Liver (tissue), 9 donors: ENCODE data around the gene CDK5RAP2. TPM values are rescaled to one million over a fixed set of nuclear protein-coding genes. Genes with fewer than 3 reads are reported as not detected.

Experiments used
- DNase-seq: peaks from one replicate; pipeline ENCODE4 v3.0.0-alpha.2; 2017; ENCODE audit warnings: low spot score
- H3K27ac ChIP-seq, 2 donors: one replicate each; pipeline ENCODE4 v1.7.0; 2013; ENCODE audit warnings: inconsistent platforms in 2 of 2, low read length in 2 of 2, control low read depth in 1 of 2, low read depth in 1 of 2, mild to moderate bottlenecking in 1 of 2
- H3K27me3 ChIP-seq, 4 donors: one replicate each; pipeline versions ENCODE4 v1.6.1 to v1.7.0; 2013; ENCODE audit warnings: low read length in 3 of 4, inconsistent platforms in 1 of 4, mild to moderate bottlenecking in 1 of 4, moderate library complexity in 1 of 4; ENCODE audit not compliant: control insufficient read depth in 4 of 4, insufficient read depth in 4 of 4
- H3K36me3 ChIP-seq, 4 donors: one replicate each; pipeline versions ENCODE4 v1.6.1 to v1.7.0; 2013; ENCODE audit warnings: low read length in 3 of 4, mild to moderate bottlenecking in 3 of 4, low read depth in 1 of 4, moderate library complexity in 1 of 4; ENCODE audit not compliant: control insufficient read depth in 4 of 4, insufficient read depth in 3 of 4
- H3K4me1 ChIP-seq, 4 donors: one replicate each; pipeline versions ENCODE4 v1.6.1 to v1.7.0; 2013; ENCODE audit warnings: low read length in 3 of 4, mild to moderate bottlenecking in 3 of 4, moderate library complexity in 1 of 4; ENCODE audit not compliant: control insufficient read depth in 4 of 4, insufficient read depth in 4 of 4
- H3K4me3 ChIP-seq, 3 donors: one replicate each; pipeline versions ENCODE4 v1.6.1 to v1.7.0; 2013; ENCODE audit warnings: low read length in 3 of 3, control low read depth in 1 of 3, low read depth in 1 of 3, mild to moderate bottlenecking in 1 of 3
- H3K9ac ChIP-seq, 2 donors: one replicate each; pipeline ENCODE4 v1.7.0; 2013; ENCODE audit warnings: low read length in 2 of 2, mild to moderate bottlenecking in 2 of 2, moderate library complexity in 2 of 2, control low read depth in 1 of 2, low read depth in 1 of 2
- H3K9me3 ChIP-seq, 4 donors: one replicate each; pipeline versions ENCODE4 v1.6.1 to v1.7.0; 2013; ENCODE audit warnings: low read length in 3 of 4; ENCODE audit not compliant: control insufficient read depth in 4 of 4
- CTCF ChIP-seq: fragments of 150-350 bp; IDR thresholded peaks from 2 replicates; pipeline ENCODE4 v1.5.1; 2017; ENCODE audit warnings: improper control_type of control experiment, low read depth, low read length; ENCODE audit not compliant: missing input control
- FOXA1 ChIP-seq: IDR thresholded peaks from 2 replicates; pipeline ENCODE4 v1.6.1; 2016; ENCODE audit warnings: antibody characterized with exemption
- FOXA2 ChIP-seq: IDR thresholded peaks from 2 replicates; pipeline ENCODE4 v1.6.1; 2016; ENCODE audit warnings: antibody characterized with exemption
- GABPA ChIP-seq, 2 donors: IDR thresholded peaks in 1 of 2; conservative IDR thresholded peaks in 1 of 2; 2 replicates each; pipeline ENCODE4 v1.6.1; 2016; ENCODE audit warnings: antibody characterized with exemption in 2 of 2, mild to moderate bottlenecking in 1 of 2, moderate library complexity in 1 of 2
- HNF4A ChIP-seq, 2 donors: conservative IDR thresholded peaks; 2 replicates each; pipeline ENCODE4 v1.6.1; 2016; ENCODE audit warnings: antibody characterized with exemption in 2 of 2, mild to moderate bottlenecking in 2 of 2
- HNF4G ChIP-seq: IDR thresholded peaks from 2 replicates; pipeline ENCODE4 v1.6.1; 2016; ENCODE audit warnings: antibody characterized with exemption
- JUND ChIP-seq, 2 donors: IDR thresholded peaks; 2 replicates each; pipeline ENCODE4 v1.6.1; 2016; ENCODE audit warnings: antibody characterized with exemption in 2 of 2
- NR2F2 ChIP-seq: IDR thresholded peaks from 2 replicates; pipeline ENCODE4 v1.6.1; 2016; ENCODE audit warnings: antibody characterized with exemption
- RAD21 ChIP-seq, 2 donors: IDR thresholded peaks; 2 replicates each; pipeline ENCODE4 v1.6.1; 2016; ENCODE audit warnings: antibody characterized with exemption in 2 of 2, mild to moderate bottlenecking in 2 of 2
- REST ChIP-seq: IDR thresholded peaks from 2 replicates; pipeline ENCODE4 v1.6.1; 2016; ENCODE audit warnings: antibody characterized with exemption, mild to moderate bottlenecking
- TAF1 ChIP-seq: conservative IDR thresholded peaks from 2 replicates; pipeline ENCODE4 v1.6.1; 2016; ENCODE audit warnings: antibody characterized with exemption, mild to moderate bottlenecking
- YY1 ChIP-seq: IDR thresholded peaks from 2 replicates; pipeline ENCODE4 v1.6.1; 2016; ENCODE audit warnings: antibody characterized with exemption, mild to moderate bottlenecking
- ZBTB33 ChIP-seq: IDR thresholded peaks from 2 replicates; pipeline ENCODE4 v1.6.1; 2016; ENCODE audit warnings: antibody characterized with exemption
- WGBS: extraction: QIAGEN DNeasy Blood & Tissue Kit; methylation state at CpG from one replicate; pipeline ENCODE4 v1.1.7; 2013; 5-methylcytosine and 5-hydroxymethylcytosine counted together
- polyA plus RNA-seq, 2 donors: library from polyadenylated mRNA; stranded (reverse) in 1 of 2; unstranded in 1 of 2; fragments of 200-250 nt in 1 of 2; fragments of >200 nt in 1 of 2; fragmentation: Nextera tagmentation in 1 of 2; extraction: Ambion mirVana in 1 of 2; gene quantifications; one replicate each; pipeline versions ENCODE4 v1.2.1 to v1.2.3, GENCODE V29; 2013 to 2015
- total RNA-seq, 2 donors: library from RNA; depleted of rRNA; stranded (reverse); fragments of >200 nt; gene quantifications; one replicate each; pipeline ENCODE4 v1.2.3, GENCODE V29; 2014
- TF ChIP-seq, protein P1 (sequence below): IDR thresholded peaks from 2 replicates; pipeline ENCODE4 v1.6.1; 2016; ENCODE audit warnings: antibody characterized with exemption
- TF ChIP-seq, protein P2 (sequence below): IDR thresholded peaks from 2 replicates; pipeline ENCODE4 v1.6.1; 2016; ENCODE audit warnings: antibody characterized with exemption
- donor health status: healthy.
- donor health status: healthy.
- donor health status: healthy.
- donor health status: healthy.
- donor health status: healthy.

Gene CDK5RAP2
- total and polyA plus RNA-seq, 4 donors, result 11.7 to 38.9 (median 21.7) TPM

GRCh38 chr9:120453792-120454191, 126.2 kb downstream of the CDK5RAP2 start:
- Histone ChIP-seq H3K27ac (no peak overlapping the region), H3K4me1 (no peaks in the 10 kb centered on the region), H3K36me3 (peaks cover 3 to 39% (median 26%) of the 10 kb centered on the region in 4 donors), H3K27me3 (no peaks in the 10 kb centered on the region), H3K9me3 (no peaks in the 10 kb centered on the region), H3K4me3 (no peak overlapping the region), H3K9ac (no peak overlapping the region)
- 95% methylated on average over 4 of the region's 4 CpGs for WGBS
- TF ChIP-seq NR2F2, result no peak
- no peak for TF ChIP-seq HNF4A (conservative IDR thresholded peaks at IDR 0.05)
- DNase-seq, result no peak

GRCh38 chr9:120452631-120453030, 127.3 kb downstream of the CDK5RAP2 start:
- no peak for DNase-seq
- no peak overlapping the region for H3K27ac ChIP-seq
- no peaks in the 10 kb centered on the region for H3K27me3 ChIP-seq
- no peaks in the 10 kb centered on the region for H3K4me1 ChIP-seq
- no peak overlapping the region for H3K9ac ChIP-seq
- no peak for TF ChIP-seq JUND (IDR thresholded peaks at IDR 0.05)
- TF ChIP-seq NR2F2, result no peak
- no peak for TF ChIP-seq FOXA2
- TF ChIP-seq ZBTB33, result no peak
- no peak for TF ChIP-seq RAD21 (IDR thresholded peaks at IDR 0.05)
- no peak for TF ChIP-seq FOXA1
- no peak for TF ChIP-seq GABPA (IDR thresholded peaks at IDR 0.05 in 1 of 2, conservative IDR thresholded peaks at IDR 0.05 in 1 of 2)
- no peak for TF ChIP-seq TAF1
- no peak for TF ChIP-seq REST
- no peak for TF ChIP-seq CTCF
- TF ChIP-seq HNF4A (conservative IDR thresholded peaks at IDR 0.05), result no peak
- TF ChIP-seq, protein P1, sequence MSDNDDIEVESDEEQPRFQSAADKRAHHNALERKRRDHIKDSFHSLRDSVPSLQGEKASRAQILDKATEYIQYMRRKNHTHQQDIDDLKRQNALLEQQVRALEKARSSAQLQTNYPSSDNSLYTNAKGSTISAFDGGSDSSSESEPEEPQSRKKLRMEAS, result no peak
- no peak for TF ChIP-seq HNF4G
- TF ChIP-seq, protein P2, sequence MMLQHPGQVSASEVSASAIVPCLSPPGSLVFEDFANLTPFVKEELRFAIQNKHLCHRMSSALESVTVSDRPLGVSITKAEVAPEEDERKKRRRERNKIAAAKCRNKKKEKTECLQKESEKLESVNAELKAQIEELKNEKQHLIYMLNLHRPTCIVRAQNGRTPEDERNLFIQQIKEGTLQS, result no peak
- TF ChIP-seq YY1, result no peak
- H3K9me3 ChIP-seq, result no peaks in the 10 kb centered on the region
- WGBS, result 84% methylated on average over 3 of the region's 3 CpGs
- peaks cover 3 to 29% (median 21%) of the 10 kb centered on the region in 4 donors for H3K36me3 ChIP-seq
- no peak overlapping the region for H3K4me3 ChIP-seq
